HG02759 (cell line): ENCODE results near the gene REEP3.
"Not testable (repeated sequence)": the region's sequence is repeated elsewhere in the genome, so short reads cannot be mapped to it uniquely, and the experiment has no call there.

Source experiments
- ATAC-seq: cut with Tn5 transposase; IDR thresholded peaks from one replicate; pipeline ENCODE4 v1.9.1; 2021; ENCODE audit warnings: mild to moderate bottlenecking, moderate library complexity; ENCODE audit not compliant: unreplicated experiment

REEP3 gene

DNA sequence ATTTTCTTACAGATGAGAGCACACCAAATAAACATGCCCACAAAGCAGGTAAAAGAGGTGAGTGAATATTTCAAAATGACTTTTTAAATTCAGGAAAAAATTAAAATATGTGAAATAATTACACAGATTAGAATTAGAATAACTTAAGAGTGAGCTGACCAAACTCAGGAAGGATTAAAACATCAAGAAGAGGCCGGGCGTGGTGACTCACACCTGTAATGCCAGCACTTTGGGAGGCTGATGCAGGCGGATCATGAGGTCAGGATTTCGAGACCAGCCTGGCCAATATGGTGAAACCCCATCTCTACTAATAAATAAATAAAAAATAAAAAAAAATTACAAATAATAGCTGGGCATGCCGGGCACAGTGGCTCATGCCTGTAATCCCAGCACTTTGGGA is 140.1 kb downstream of the REEP3 start:
- no peak for ATAC-seq

DNA sequence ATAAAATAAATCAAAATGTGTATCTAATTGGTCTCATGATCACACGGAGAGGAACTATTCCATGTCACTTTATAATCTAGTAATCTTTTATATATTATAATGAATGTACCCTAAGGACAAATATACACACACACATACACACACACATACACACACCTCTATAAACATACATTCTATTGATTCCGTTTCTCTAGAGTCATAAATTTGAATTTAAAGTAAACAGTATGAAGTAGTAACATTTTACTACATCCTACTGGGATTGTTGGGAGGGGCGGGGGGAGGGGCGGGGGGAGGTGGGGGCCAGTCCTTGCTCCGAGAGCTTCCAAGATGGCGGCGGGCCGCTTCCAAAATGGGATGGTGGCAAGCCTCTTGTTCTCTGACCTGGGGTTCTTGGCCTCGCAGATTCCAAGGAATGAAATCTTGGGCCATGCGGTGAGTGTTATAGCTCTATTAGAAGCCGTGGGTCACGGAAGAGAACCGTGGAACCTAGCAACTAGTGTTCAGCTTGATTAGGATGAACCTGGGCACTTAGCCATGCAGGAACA is 143.2 kb downstream of the REEP3 start:
- ATAC-seq = no peak

DNA sequence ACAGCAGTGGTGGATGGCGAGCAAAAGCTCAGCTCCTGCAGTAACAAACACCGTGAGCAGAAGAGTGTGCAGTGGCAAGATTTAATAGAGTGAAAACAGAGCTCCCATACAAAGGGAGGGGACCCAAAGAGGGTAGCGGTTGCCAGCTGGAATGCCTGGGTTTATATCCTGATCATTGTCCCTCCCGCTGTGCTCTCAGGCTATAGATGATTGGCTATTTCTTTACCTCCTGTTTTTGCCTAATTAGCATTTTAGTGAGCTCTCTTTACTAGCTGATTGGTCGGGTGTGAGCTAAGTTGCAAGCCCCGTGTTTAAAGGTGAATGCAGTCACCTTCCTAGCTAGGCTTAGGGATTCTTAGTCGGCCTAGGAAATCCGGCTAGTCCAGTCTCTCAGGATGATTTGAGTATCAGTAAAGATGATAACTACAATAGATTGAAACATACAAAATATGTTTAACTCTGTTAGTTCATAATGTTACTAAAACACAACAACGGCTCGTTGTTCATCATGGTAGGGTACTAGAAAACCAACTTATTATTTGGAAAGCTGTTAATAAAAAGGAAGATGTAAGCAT is 143.9 kb downstream of the REEP3 start:
- not testable (repeated sequence) for ATAC-seq

DNA sequence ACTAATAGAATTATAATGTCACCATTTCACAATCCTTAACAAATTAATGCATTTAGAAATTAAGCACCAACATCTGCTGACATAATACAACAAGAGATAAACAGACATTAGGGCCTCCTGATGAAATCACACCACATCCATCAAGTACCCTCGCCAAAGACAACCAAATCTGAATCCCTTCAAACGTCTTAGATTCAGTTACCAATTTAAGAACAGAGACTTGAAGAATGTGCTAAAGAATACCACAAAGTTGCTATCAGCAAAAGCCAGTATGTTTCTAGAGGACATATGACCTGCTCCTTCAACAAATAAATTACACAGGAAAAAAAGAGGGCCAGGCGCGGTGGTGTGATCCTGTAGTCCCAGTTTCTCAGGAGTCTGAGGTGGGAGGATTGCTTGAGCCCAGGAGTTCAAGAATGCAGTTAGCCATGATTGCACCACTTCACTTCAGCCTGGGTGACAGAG is 144.5 kb downstream of the REEP3 start:
- no peak for ATAC-seq

DNA sequence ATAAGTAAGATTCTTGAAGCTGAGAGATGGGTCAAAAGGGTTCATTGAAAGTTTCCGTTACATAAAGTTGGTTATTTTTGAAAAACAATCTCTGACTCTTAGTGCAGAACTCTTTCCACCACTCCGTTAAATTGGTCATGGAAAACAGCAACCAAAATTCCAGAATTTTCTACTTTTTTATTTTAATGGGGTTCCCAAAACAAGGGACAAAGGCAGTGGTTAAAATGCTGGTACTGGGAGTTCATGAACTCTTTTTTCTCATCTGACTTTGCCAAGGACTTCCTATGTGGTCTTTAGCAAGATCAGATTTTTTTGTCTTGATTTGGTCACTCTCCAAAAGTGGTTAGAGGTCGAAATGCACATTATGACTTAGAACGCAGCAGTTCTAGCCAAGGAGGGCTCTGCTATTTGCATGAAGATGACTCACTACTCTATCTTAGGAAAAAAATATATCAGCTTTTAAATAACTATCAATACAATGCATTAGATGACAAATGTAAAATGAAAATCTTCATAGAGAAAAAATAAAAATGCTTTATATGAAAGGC is 145.7 kb downstream of the REEP3 start:
- peak; percentile 82 for ATAC-seq

DNA sequence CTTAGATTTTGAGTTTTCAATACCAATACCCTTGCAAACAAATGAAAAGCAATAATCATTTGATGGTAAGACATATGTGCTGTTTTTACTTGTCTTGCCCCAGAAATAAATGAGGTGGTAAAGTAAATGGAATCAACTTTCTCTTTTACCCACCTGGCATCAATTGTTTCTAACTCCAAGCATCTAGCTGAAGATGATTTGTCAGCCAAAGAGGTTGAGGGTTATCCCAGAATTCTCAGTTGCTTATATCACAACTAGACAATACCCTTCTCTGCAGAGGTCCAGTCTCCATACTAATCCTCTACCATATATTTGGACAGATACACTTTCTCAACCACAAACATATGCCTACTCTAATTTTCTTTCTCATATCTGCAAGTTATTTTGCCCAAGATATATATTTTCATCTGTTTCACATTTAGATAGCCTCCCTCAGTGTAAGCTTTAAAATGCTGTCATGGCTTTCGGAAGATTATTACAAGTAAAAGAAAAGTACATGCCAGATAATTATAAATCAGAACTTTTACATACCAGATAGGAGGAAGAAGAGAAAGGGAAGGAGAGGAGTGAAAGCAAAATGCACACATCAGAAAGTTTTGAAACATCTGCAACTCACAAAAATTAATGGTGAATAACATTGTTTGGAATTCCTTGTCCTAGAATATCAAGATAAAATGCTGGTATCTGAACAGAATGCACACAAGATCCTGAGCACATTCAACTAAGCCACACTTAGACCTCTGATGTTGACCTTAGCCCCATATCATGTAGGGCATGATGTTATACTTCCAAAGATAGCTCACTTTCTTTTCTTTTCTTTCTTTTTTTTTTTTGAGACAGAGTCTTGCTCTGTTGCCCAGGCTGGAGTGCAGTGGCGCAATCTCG is 146.6 kb downstream of the REEP3 start:
- ATAC-seq = no peak

DNA sequence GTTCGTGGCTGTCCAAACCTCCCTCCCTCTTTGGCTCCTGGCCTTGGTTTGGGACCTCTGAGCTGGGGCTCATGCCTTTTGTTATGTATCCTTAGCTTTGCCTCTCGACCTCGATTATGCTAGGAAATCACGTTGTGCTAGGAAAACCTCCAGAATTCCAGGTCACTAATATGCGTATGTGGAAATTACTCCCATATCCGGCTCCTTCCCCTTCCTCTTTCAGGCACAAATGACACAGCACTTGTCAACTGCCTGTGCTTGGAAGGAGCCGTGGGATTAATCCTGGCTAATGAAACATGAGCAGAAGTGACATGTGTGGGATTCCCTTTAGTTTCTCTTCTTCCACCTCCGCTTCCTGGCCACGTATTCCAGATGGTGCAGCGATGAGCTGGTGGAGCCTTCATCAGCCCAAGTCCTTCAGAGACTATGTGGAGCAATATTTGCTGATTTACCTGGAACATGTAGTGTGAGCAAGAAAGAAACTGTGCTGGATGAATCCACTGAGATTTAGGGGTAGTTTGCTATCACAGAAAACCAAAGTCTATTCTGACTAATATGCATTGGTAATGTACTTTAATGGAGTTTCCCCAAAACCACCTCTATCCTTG is 149.2 kb downstream of the REEP3 start:
- ATAC-seq = peak; percentile 57

DNA sequence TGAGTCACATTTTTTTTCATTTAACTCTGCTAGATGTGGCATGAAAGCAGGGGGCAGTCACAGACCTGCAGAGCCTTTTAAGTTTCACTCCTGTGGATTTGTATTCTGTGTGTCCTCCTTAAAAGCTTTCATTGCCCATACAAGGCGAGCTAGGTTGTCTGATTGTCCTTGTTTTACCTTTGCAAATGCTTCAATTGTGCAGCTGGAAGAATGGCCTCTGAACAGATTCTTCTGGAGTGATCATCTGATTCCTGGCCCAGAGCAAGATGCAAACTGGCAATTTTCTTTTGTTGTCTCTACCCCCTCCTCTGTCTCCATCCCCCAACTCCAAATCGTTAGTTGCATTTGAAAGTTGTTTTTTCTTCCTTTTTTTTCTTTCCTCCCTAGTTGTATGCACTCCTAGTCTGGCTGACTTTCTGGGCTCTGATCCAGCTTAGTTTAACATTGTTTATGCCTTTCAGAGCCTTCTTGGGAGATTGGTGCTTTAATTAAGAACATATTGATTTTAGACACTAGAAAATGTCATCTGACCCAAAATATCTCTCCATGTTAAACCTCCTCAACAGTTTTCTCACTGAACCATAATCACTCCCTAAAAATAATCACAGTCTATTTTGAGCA is 150.2 kb downstream of the REEP3 start:
- ATAC-seq = no peak

DNA sequence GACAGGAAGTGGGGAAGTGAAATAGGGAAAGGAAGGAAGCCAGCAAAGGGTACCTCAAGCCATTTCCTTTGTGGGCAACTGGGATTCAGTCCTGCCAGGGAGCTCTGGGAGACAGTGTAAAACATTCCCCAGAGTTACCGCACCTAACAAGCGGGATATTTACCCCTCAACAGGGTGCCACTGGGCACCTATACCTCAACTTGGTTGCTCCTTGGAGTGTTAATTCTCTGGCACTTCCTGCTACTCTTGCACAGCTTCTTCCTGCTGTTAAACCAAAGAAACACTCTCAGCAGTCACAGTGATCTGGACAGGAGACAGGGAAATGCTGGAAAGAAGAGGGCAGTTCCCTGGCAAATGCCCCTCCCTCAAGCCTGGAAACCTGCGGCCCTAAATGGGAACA is 151.3 kb downstream of the REEP3 start:
- ATAC-seq = no peak

DNA sequence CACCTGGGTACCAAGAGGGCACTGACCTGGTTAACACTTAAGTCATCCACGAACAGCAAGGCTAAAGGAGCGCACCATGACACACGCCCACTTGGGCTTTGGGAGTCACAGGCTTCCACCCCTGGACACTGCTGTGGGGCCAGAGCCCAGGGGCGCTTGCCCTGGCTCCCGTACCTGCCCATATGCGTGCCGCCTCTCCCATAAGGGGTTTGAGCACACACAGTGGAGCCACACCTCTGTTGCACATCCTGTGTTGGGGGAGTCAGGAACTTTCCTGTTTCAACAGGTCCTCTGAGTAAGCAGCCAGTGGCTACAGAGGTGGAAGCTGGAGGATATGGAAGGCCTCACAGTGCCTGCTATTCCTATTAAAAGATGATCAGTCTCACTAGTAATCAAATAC is 152.0 kb downstream of the REEP3 start:
- no peak for ATAC-seq

DNA sequence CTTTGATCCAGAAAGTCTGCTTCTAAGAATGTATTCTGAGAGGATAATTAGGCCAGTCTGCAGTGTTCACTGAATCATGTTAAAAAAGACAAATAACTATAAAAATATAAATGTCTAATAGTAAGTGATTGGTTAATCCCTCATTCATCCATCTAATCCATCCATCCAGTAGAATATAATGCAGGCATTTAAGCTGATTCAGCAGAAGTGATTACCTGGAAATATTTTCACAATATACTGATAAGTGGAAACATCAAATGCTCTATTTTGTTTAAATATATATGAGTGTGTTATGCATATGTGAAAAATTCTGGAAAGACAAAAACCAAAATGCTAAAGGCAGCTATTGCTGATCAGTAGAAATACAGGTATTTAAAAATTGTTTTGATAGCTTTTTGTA is 152.6 kb downstream of the REEP3 start:
- no peak for ATAC-seq
